Body of pancreas (tissue), 4 donors: Measurements from ENCODE around the gene MOK.

Experiments used
- CTCF ChIP-seq, 7 experiments: fragments of 450-650 bp in 4 of 7; fragments of 200-600 bp in 3 of 7; sonication (generic) in 3 of 7; IDR thresholded peaks; one replicate each; pipeline ENCODE4 v1.5.1; 2016 to 2019; ENCODE audit warnings: antibody characterized with exemption in 7 of 7
- POLR2A ChIP-seq, 3 donors: fragments of 450-650 bp; IDR thresholded peaks; one replicate each; pipeline ENCODE4 v1.6.1; 2016; ENCODE audit warnings: antibody characterized with exemption in 3 of 3, mild to moderate bottlenecking in 2 of 3

GRCh38 chr14:102333795-102334705 is 29.1 kb upstream of the MOK start:
- TF ChIP-seq CTCF (IDR thresholded peaks at IDR 0.05): no peak
- TF ChIP-seq POLR2A (IDR thresholded peaks at IDR 0.05): no peak
